GM19467 (cell line): ENCODE results near the gene SMIM35.

ENCODE experiments used
- ATAC-seq: cut with Tn5 transposase; IDR thresholded peaks from one replicate; pipeline ENCODE4 v1.9.1; 2021; ENCODE audit warnings: mild to moderate bottlenecking, moderate library complexity; ENCODE audit not compliant: unreplicated experiment

The SMIM35 gene

GRCh38 chr11:118060081-118060661 is 26.6 kb downstream of the SMIM35 start:
- no peak for ATAC-seq

- no peak for ATAC-seq
These were observed 27.4 kb downstream of the SMIM35 start for GRCh38 chr11:118059246-118059940.

GRCh38 chr11:118058311-118059245 is 28.2 kb downstream of the SMIM35 start:
- no peak for ATAC-seq

GRCh38 chr11:118057251-118058145 is 29.3 kb downstream of the SMIM35 start:
- ATAC-seq, result no peak

- ATAC-seq, result no peak
These were observed 30.0 kb downstream of the SMIM35 start for GRCh38 chr11:118056806-118057205.

- ATAC-seq, result no peak
These were observed 30.8 kb downstream of the SMIM35 start for GRCh38 chr11:118055966-118056365.

- ATAC-seq, result no peak
These were observed 31.8 kb downstream of the SMIM35 start for GRCh38 chr11:118054712-118055640.

GRCh38 chr11:118052581-118053206 is 34.1 kb downstream of the SMIM35 start:
- ATAC-seq, result no peak

- no peak for ATAC-seq
These were observed 34.9 kb downstream of the SMIM35 start for GRCh38 chr11:118051611-118052461.

- no peak for ATAC-seq
These were observed 35.6 kb downstream of the SMIM35 start for GRCh38 chr11:118051136-118051610.

- no peak for ATAC-seq
These were observed 36.4 kb downstream of the SMIM35 start for GRCh38 chr11:118050208-118050891.

GRCh38 chr11:118049771-118050170 is 37.0 kb downstream of the SMIM35 start:
- ATAC-seq, result no peak

- ATAC-seq, result no peak
These were observed 38.0 kb downstream of the SMIM35 start for GRCh38 chr11:118048472-118049370.

- no peak for ATAC-seq
These were observed 39.0 kb downstream of the SMIM35 start for GRCh38 chr11:118047749-118048148.

GRCh38 chr11:118046964-118047700 is 39.6 kb downstream of the SMIM35 start:
- no peak for ATAC-seq
